Measurements from ENCODE around the gene PCDHGA12.
"Not testable (repeated sequence)": the region's sequence is repeated elsewhere in the genome, so short reads cannot be mapped to it uniquely, and the experiment has no call there.

The PCDHGA12 gene

GRCh38 chr5:141407790-141408505, 22.4 kb upstream of the PCDHGA12 start, which contains the start of gene PCDHGB6:
TSS of gene PCDHGB6 (plus strand) at chr5:141408021. CDS start at chr5:141408203, 182 bp downstream.
- DNase-seq (ENCODE audit: low read depth) = not testable (repeated sequence)

- no peak for DNase-seq (ENCODE audit: low read depth)
Observed at GRCh38 chr5:141409598-141410306, 20.6 kb upstream of the PCDHGA12 start.

GRCh38 chr5:141411575-141411974, 18.7 kb upstream of the PCDHGA12 start:
- no peak for DNase-seq (ENCODE audit: low read depth)

- no peak for DNase-seq (ENCODE audit: low read depth)
Observed at GRCh38 chr5:141412854-141413539, 17.3 kb upstream of the PCDHGA12 start, which contains the start of gene PCDHGA10. TSS of gene PCDHGA10 (plus strand) at chr5:141412987. CDS start at chr5:141413176, 189 bp downstream.

- no peak for DNase-seq (ENCODE audit: low read depth)
Observed at GRCh38 chr5:141413540-141414069, 16.7 kb upstream of the PCDHGA12 start.

- DNase-seq (ENCODE audit: low read depth) = not testable (repeated sequence)
Observed at GRCh38 chr5:141414548-141415274, 15.6 kb upstream of the PCDHGA12 start.

- not testable (repeated sequence) for DNase-seq (ENCODE audit: low read depth)
Observed at GRCh38 chr5:141415275-141415618, 15.1 kb upstream of the PCDHGA12 start.

GRCh38 chr5:141417494-141418172, 12.7 kb upstream of the PCDHGA12 start, which contains the start of gene PCDHGB7:
TSS of gene PCDHGB7 (plus strand) at chr5:141417677. CDS start at chr5:141417860, 183 bp downstream.
- DNase-seq (ENCODE audit: low read depth) = not testable (repeated sequence)

GRCh38 chr5:141419074-141419880, 11.0 kb upstream of the PCDHGA12 start:
- DNase-seq (ENCODE audit: low read depth) = no peak

GRCh38 chr5:141420855-141421488, 9.3 kb upstream of the PCDHGA12 start, which contains the start of gene PCDHGA11:
TSS of gene PCDHGA11 (plus strand) at chr5:141421051. CDS start at chr5:141421228, 177 bp downstream.
- DNase-seq (ENCODE audit: low read depth) = no peak

GRCh38 chr5:141421489-141421855, 8.8 kb upstream of the PCDHGA12 start:
- no peak for DNase-seq (ENCODE audit: low read depth)

GRCh38 chr5:141422742-141423291, 7.5 kb upstream of the PCDHGA12 start:
- DNase-seq (ENCODE audit: low read depth) = no peak

- no peak for DNase-seq (ENCODE audit: low read depth)
Observed at GRCh38 chr5:141427783-141428426, 2.4 kb upstream of the PCDHGA12 start.

GRCh38 chr5:141431286-141431685, 979 bp downstream of the PCDHGA12 start:
- DNase-seq (ENCODE audit: low read depth) = no peak

GRCh38 chr5:141432308-141432707, 2.0 kb downstream of the PCDHGA12 start:
- not testable (repeated sequence) for DNase-seq (ENCODE audit: low read depth)

GRCh38 chr5:141432726-141433125, 2.4 kb downstream of the PCDHGA12 start:
- not testable (repeated sequence) for DNase-seq (ENCODE audit: low read depth)

GRCh38 chr5:141434006-141434405, 3.7 kb downstream of the PCDHGA12 start:
- no peak for DNase-seq (ENCODE audit: low read depth)

GRCh38 chr5:141437221-141437620, 6.9 kb downstream of the PCDHGA12 start:
- no peak for DNase-seq (ENCODE audit: low read depth)

Data from stimulated activated CD8-positive, alpha-beta memory T cell treated with anti-CD3 and anti-CD28 coated beads, Interleukin-4, amount 100 ng/mL, for 24 hours (primary cell).